ENCODE measurements around the gene SGMS1. TPM values are rescaled to one million over a fixed set of nuclear protein-coding genes. Genes with fewer than 3 reads are reported as not detected.

Gene SGMS1
- total and polyA plus RNA-seq, 2 donors (not counting 1 experiment from before 2014, with no cell fraction given), result 39.9 to 82.1 TPM

DNA sequence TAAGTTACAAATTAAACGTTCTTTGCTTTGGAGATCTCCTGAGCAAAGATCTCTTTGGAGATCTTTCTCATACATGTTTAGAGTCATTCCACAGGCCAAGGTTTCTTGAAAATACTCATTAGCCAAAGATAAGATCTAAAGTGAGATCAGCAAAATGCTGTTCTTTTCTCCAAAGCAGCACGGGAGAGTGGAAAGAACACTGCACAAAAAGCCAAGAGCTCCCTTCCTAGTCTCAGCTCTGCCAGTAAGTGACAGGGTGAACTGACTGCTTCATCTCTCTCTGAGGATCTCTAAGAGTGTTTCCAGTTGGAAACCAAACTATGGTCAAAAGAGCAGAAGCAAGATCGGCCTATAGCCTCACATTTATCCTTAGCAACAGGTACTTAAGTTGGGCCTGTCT lies 204.0 kb downstream of the SGMS1 start:
- no peaks in the 10 kb centered on the region for H3K27me3 ChIP-seq (ENCODE audit: control insufficient read depth, insufficient read depth, low read length)
- H3K9ac ChIP-seq (ENCODE audit: insufficient read depth, low read length), result no peak overlapping the region
- no peaks in the 10 kb centered on the region for H3K36me3 ChIP-seq (ENCODE audit: control insufficient read depth, insufficient read depth, low read length)
- TF ChIP-seq, protein P1, sequence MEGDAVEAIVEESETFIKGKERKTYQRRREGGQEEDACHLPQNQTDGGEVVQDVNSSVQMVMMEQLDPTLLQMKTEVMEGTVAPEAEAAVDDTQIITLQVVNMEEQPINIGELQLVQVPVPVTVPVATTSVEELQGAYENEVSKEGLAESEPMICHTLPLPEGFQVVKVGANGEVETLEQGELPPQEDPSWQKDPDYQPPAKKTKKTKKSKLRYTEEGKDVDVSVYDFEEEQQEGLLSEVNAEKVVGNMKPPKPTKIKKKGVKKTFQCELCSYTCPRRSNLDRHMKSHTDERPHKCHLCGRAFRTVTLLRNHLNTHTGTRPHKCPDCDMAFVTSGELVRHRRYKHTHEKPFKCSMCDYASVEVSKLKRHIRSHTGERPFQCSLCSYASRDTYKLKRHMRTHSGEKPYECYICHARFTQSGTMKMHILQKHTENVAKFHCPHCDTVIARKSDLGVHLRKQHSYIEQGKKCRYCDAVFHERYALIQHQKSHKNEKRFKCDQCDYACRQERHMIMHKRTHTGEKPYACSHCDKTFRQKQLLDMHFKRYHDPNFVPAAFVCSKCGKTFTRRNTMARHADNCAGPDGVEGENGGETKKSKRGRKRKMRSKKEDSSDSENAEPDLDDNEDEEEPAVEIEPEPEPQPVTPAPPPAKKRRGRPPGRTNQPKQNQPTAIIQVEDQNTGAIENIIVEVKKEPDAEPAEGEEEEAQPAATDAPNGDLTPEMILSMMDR (conservative IDR thresholded peaks at IDR 0.05 in 1 of 2, IDR thresholded peaks at IDR 0.05 in 1 of 2; ENCODE audit: low read depth in 1 of 2, low read length in 2 of 2), result no peak
- no peak for TF ChIP-seq EZH2 (IDR thresholded peaks at IDR 0.05; ENCODE audit: low read length, missing control alignments)
- peaks cover 31% of the 10 kb centered on the region for H3K79me2 ChIP-seq (ENCODE audit: control insufficient read depth, insufficient read depth, low read length)
- H3K4me2 ChIP-seq (ENCODE audit: extremely low read depth, insufficient read depth, low read length), result no peak overlapping the region
- H3K9me3 ChIP-seq (ENCODE audit: control insufficient read depth, insufficient read depth, low read depth, low read length), result no peaks in the 10 kb centered on the region
- H3K27ac ChIP-seq (ENCODE audit: insufficient read depth, low read length), result no peak overlapping the region
- H2AFZ ChIP-seq (ENCODE audit: low read length), result no peak overlapping the region
- H3K4me1 ChIP-seq (ENCODE audit: control insufficient read depth, extremely low read depth, insufficient read depth, low read length), result peaks cover 8% of the 10 kb centered on the region
- H3K4me3 ChIP-seq (replicated peaks in 1 of 4; ENCODE audit: control extremely low read depth in 1 of 4, insufficient read depth in 1 of 4, low read depth in 3 of 4, low read length in 4 of 4), result no peak overlapping the region
- no peak for DNase-seq (ENCODE audit: low read depth in 2 of 2)
- H4K20me1 ChIP-seq (ENCODE audit: control insufficient read depth, extremely low read depth, insufficient read depth, low read length), result no peaks in the 10 kb centered on the region

DNA sequence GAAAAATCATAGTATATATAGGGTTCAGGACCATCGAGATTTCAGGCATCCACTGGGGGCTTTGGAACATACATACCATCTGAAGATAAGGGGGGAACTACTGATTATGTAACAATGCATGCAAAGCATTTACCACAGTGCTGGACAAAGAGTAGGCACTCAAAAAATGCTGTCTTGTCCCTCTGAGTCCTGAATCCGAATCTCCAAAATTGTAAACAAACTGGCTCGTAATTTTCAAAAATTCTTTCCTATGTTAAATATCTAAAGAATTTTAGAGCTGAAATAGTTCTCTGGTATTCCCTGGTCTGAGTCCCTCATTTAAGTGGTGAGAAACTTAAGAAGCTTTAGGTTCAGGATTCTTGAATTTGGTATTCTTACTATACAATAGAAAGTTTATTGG lies 204.7 kb downstream of the SGMS1 start:
- H3K9ac ChIP-seq (ENCODE audit: insufficient read depth, low read length), result no peak overlapping the region
- no peaks in the 10 kb centered on the region for H3K9me3 ChIP-seq (ENCODE audit: control insufficient read depth, insufficient read depth, low read depth, low read length)
- peaks cover 38% of the 10 kb centered on the region for H3K79me2 ChIP-seq (ENCODE audit: control insufficient read depth, insufficient read depth, low read length)
- H3K4me1 ChIP-seq (ENCODE audit: control insufficient read depth, extremely low read depth, insufficient read depth, low read length), result peaks cover 8% of the 10 kb centered on the region
- peak overlapping the region; percentile 90 for H3K27ac ChIP-seq (ENCODE audit: insufficient read depth, low read length)
- no peaks in the 10 kb centered on the region for H3K27me3 ChIP-seq (ENCODE audit: control insufficient read depth, insufficient read depth, low read length)
- peak overlapping the region in 1 of 4 experiments; percentile 99 for H3K4me3 ChIP-seq (replicated peaks in 1 of 4; ENCODE audit: control extremely low read depth in 1 of 4, insufficient read depth in 1 of 4, low read depth in 3 of 4, low read length in 4 of 4)
- no peaks in the 10 kb centered on the region for H4K20me1 ChIP-seq (ENCODE audit: control insufficient read depth, extremely low read depth, insufficient read depth, low read length)
- no peak for DNase-seq (ENCODE audit: low read depth in 2 of 2)
- H3K36me3 ChIP-seq (ENCODE audit: control insufficient read depth, insufficient read depth, low read length), result no peaks in the 10 kb centered on the region
- no peak overlapping the region for H2AFZ ChIP-seq (ENCODE audit: low read length)
- no peak for TF ChIP-seq EZH2 (IDR thresholded peaks at IDR 0.05; ENCODE audit: low read length, missing control alignments)
- TF ChIP-seq, protein P1 (conservative IDR thresholded peaks at IDR 0.05 in 1 of 2, IDR thresholded peaks at IDR 0.05 in 1 of 2; ENCODE audit: low read depth in 1 of 2, low read length in 2 of 2), result no peak
- H3K4me2 ChIP-seq (ENCODE audit: extremely low read depth, insufficient read depth, low read length), result peak overlapping the region; percentile 100

DNA sequence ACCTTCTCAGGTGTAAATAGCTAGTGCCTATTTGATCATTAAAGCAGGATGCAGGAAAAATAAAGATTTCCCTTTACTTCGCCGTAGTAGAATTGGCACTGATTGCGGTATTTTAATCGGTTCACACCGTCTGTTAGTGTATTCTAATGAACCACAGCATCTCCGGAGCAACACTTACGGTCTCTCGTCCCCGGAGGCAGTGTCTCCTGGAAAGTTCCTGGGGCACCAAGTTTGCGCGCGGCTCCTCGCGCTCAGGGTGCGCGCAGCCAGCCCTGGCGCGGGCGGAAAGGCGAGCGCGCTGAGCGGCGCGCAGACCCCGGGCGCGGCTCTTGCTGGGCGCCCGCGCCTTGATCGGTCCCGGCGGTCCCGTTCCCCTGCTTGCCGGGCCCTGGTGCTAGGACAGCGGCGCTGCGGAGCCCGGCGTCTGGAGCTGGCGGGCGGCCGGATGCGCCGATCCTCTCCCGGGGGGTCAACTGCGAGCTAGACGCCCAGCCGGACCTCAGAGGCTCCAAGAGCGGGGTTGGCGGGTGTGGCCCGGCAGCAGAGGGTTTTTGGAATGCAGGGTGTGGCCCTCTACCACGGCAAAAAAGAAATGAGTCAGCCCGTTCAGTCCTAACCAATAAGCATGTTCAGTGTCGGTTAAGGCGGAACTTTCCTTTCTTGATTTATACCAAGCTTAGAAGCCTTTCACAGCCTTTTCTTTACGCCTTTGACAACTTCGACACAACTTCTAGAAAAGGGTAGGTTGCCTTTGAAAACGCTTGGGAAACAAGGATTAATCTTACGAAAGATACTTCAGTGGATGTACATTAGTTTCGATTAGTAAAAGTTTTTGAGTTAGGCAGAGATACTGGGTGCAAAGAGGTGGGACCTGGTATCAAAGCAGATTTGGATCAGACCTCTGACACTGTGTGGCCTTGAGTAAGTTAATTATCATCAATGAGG lies 205.6 kb downstream of the SGMS1 start:
- Histone ChIP-seq H3K4me2 (ENCODE audit: extremely low read depth, insufficient read depth, low read length) (peak overlapping the region; percentile 100), H3K79me2 (ENCODE audit: control insufficient read depth, insufficient read depth, low read length) (peaks cover 46% of the 10 kb centered on the region), H3K9ac (ENCODE audit: insufficient read depth, low read length) (peak overlapping the region; percentile 84), H3K36me3 (ENCODE audit: control insufficient read depth, insufficient read depth, low read length) (no peaks in the 10 kb centered on the region), H2AFZ (ENCODE audit: low read length) (peak overlapping the region; percentile 75), H3K4me3 (replicated peaks in 1 of 4; ENCODE audit: control extremely low read depth in 1 of 4, insufficient read depth in 1 of 4, low read depth in 3 of 4, low read length in 4 of 4) (peak overlapping the region; percentile 73 to 99 (median 99)), H4K20me1 (ENCODE audit: control insufficient read depth, extremely low read depth, insufficient read depth, low read length) (no peaks in the 10 kb centered on the region), H3K27ac (ENCODE audit: insufficient read depth, low read length) (peak overlapping the region; percentile 90), H3K27me3 (ENCODE audit: control insufficient read depth, insufficient read depth, low read length) (no peaks in the 10 kb centered on the region), H3K9me3 (ENCODE audit: control insufficient read depth, insufficient read depth, low read depth, low read length) (no peaks in the 10 kb centered on the region), H3K4me1 (ENCODE audit: control insufficient read depth, extremely low read depth, insufficient read depth, low read length) (peaks cover 8% of the 10 kb centered on the region)
- peak; percentile 90 to 91 for DNase-seq (ENCODE audit: low read depth in 2 of 2)
- TF ChIP-seq, protein P1 (conservative IDR thresholded peaks at IDR 0.05 in 1 of 2, IDR thresholded peaks at IDR 0.05 in 1 of 2; ENCODE audit: low read depth in 1 of 2, low read length in 2 of 2), result no peak
- TF ChIP-seq EZH2 (IDR thresholded peaks at IDR 0.05; ENCODE audit: low read length, missing control alignments), result no peak
